A549 (cell line): ENCODE measurements around the gene C19orf81.

Source experiments
- CHD2 ChIP-seq: fragments of 150-350 bp; IDR thresholded peaks from 2 replicates; pipeline ENCODE4 v1.6.1; 2014; ENCODE audit warnings: low read length; ENCODE audit not compliant: partially characterized antibody
- MAFK ChIP-seq: fragments of 450-650 bp; IDR thresholded peaks from 2 replicates; pipeline ENCODE4 v1.6.1; 2014; ENCODE audit not compliant: partially characterized antibody
- POLR2A ChIP-seq: IDR thresholded peaks from 2 replicates; pipeline ENCODE4 v1.6.1; 2012; ENCODE audit warnings: mild to moderate bottlenecking, low read length
- RARB ChIP-seq: fragments of 250-450 bp; sonication (Bioruptor Pico); IDR thresholded peaks from 2 replicates; pipeline ENCODE4 v1.8.0; 2021; ENCODE audit warnings: mild to moderate bottlenecking, moderate library complexity
- ZC3H11A ChIP-seq: fragments of 450-650 bp; IDR thresholded peaks from 2 replicates; pipeline ENCODE4 v1.6.1; 2014; ENCODE audit warnings: antibody characterized with exemption, mild to moderate bottlenecking
- TF ChIP-seq, protein P1 (sequence below): fragments of >200 bp; sonication (Bioruptor Twin); formaldehyde crosslinking; IDR thresholded peaks from 3 replicates; pipeline ENCODE4 v1.5.1; 2016
- TF ChIP-seq, protein P2 (sequence below): IDR thresholded peaks from 2 replicates; pipeline ENCODE4 v1.6.1; 2012
- TF ChIP-seq, protein P3 (sequence below): fragments of 200-600 bp; sonication (generic); IDR thresholded peaks from 2 replicates; pipeline ENCODE4 v1.6.1; 2016; ENCODE audit warnings: antibody characterized with exemption, mild to moderate bottlenecking, moderate library complexity

DNA sequence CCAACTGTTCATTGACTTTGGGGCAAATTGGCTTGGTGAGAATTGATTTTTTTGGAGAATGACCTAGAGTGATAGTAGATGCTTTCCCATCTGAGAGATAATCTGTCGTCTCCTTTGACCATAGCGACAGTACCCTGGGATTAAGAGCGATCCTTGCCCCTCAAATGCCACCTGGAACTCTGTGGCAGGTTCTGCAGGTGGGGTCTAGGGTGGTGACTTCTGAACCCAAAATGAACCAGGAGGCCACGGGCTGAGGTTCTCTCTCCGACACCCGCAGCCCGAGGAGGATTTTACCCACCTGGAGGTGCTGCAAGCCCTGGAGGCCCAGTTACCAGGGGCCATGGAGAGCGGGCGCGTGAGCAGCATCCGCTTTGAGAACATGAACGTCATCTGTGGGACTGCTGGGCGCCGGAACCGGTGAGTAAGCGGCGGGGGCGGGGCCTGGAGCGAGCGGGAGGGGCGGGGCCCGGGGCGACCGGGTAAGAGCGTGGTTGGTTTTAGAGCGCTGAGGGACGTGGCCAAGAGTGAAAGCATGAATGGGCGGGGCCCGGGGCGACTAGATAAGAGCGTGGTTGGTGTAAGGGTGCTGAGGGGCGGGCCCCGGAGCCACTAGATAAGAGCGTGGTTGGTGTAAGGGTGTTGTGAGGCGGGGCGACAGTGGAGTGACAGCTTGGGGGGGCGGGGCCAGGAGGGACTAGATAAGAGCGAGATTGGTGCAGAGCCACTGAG, 8.6 kb downstream of the C19orf81 start:
- TF ChIP-seq CHD2 (no peak), POLR2A (peak; percentile 84), RARB (CRISPR knock-in tag) (no peak), MAFK (no peak), ZC3H11A (no peak)
- TF ChIP-seq, protein P1, sequence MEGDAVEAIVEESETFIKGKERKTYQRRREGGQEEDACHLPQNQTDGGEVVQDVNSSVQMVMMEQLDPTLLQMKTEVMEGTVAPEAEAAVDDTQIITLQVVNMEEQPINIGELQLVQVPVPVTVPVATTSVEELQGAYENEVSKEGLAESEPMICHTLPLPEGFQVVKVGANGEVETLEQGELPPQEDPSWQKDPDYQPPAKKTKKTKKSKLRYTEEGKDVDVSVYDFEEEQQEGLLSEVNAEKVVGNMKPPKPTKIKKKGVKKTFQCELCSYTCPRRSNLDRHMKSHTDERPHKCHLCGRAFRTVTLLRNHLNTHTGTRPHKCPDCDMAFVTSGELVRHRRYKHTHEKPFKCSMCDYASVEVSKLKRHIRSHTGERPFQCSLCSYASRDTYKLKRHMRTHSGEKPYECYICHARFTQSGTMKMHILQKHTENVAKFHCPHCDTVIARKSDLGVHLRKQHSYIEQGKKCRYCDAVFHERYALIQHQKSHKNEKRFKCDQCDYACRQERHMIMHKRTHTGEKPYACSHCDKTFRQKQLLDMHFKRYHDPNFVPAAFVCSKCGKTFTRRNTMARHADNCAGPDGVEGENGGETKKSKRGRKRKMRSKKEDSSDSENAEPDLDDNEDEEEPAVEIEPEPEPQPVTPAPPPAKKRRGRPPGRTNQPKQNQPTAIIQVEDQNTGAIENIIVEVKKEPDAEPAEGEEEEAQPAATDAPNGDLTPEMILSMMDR = no peak
- TF ChIP-seq, protein P2, sequence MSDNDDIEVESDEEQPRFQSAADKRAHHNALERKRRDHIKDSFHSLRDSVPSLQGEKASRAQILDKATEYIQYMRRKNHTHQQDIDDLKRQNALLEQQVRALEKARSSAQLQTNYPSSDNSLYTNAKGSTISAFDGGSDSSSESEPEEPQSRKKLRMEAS = peak; percentile 58
- TF ChIP-seq, protein P3, sequence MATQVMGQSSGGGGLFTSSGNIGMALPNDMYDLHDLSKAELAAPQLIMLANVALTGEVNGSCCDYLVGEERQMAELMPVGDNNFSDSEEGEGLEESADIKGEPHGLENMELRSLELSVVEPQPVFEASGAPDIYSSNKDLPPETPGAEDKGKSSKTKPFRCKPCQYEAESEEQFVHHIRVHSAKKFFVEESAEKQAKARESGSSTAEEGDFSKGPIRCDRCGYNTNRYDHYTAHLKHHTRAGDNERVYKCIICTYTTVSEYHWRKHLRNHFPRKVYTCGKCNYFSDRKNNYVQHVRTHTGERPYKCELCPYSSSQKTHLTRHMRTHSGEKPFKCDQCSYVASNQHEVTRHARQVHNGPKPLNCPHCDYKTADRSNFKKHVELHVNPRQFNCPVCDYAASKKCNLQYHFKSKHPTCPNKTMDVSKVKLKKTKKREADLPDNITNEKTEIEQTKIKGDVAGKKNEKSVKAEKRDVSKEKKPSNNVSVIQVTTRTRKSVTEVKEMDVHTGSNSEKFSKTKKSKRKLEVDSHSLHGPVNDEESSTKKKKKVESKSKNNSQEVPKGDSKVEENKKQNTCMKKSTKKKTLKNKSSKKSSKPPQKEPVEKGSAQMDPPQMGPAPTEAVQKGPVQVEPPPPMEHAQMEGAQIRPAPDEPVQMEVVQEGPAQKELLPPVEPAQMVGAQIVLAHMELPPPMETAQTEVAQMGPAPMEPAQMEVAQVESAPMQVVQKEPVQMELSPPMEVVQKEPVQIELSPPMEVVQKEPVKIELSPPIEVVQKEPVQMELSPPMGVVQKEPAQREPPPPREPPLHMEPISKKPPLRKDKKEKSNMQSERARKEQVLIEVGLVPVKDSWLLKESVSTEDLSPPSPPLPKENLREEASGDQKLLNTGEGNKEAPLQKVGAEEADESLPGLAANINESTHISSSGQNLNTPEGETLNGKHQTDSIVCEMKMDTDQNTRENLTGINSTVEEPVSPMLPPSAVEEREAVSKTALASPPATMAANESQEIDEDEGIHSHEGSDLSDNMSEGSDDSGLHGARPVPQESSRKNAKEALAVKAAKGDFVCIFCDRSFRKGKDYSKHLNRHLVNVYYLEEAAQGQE = no peak
